SU-DHL-6 (cell line): ENCODE data around the gene PLA2G2C.

Experiments
- H2AFZ ChIP-seq: fragments of 200-600 bp; sonication (generic); 2 replicates; pipeline ENCODE4 v1.6.1; 2014; ENCODE audit warnings: low read depth, mild to moderate bottlenecking, moderate library complexity, mixed read lengths, antibody characterized with exemption, low read length; ENCODE audit not compliant: severe bottlenecking
- H3F3A ChIP-seq: fragments of 200-600 bp; shearing (Covaris generic); 2 replicates; pipeline ENCODE4 v1.6.0; 2016; ENCODE audit warnings: antibody characterized with exemption, mild to moderate bottlenecking; ENCODE audit not compliant: insufficient read depth
- H3K27ac ChIP-seq: fragments of 200-600 bp; sonication (generic); 2 replicates; pipeline ENCODE4 v1.5.1; 2016; ENCODE audit warnings: low read depth, mild to moderate bottlenecking, low read length, moderate library complexity, mixed read lengths
- H3K27me3 ChIP-seq: fragments of 200-600 bp; sonication (generic), shearing (Covaris generic); 2 replicates; pipeline ENCODE4 v1.6.0; 2014; ENCODE audit warnings: mild to moderate bottlenecking, low read length
- H3K36me3 ChIP-seq: fragments of 200-600 bp; sonication (generic); 2 replicates; pipeline ENCODE4 v1.6.1; 2014; ENCODE audit warnings: mild to moderate bottlenecking, low read length, mixed read lengths
- H3K4me2 ChIP-seq: fragments of 300-600, 200-600 bp; shearing (Covaris generic), sonication (generic); 2 replicates; pipeline ENCODE4 v1.6.0; 2014; ENCODE audit warnings: low read length, low read depth, mild to moderate bottlenecking; ENCODE audit not compliant: poor library complexity, severe bottlenecking
- H3K4me3 ChIP-seq: fragments of 200-600 bp; sonication (generic); 2 replicates; pipeline ENCODE4 v1.5.1; 2014; ENCODE audit warnings: antibody characterized with exemption, low read length, mild to moderate bottlenecking, mixed read lengths; ENCODE audit not compliant: insufficient read depth, poor library complexity, severe bottlenecking
- H3K79me2 ChIP-seq: fragments of 200-600 bp; sonication (generic); 2 replicates; pipeline ENCODE4 v1.6.1; 2014; ENCODE audit warnings: mild to moderate bottlenecking, low read length, moderate library complexity; ENCODE audit not compliant: insufficient read depth
- H3K9ac ChIP-seq: fragments of 200-600 bp; sonication (generic); 2 replicates; pipeline ENCODE4 v1.7.0; 2014; ENCODE audit warnings: mild to moderate bottlenecking, low read length
- H3K9me2 ChIP-seq: fragments of 200-600 bp; sonication (generic); replicated peaks from 2 replicates; pipeline ENCODE4 v1.6.1; 2014; ENCODE audit warnings: low read length; ENCODE audit not compliant: insufficient read depth
- H3K9me3 ChIP-seq: fragments of 200-600 bp; sonication (generic); 2 replicates; pipeline ENCODE4 v1.6.1; 2014; ENCODE audit warnings: low read length, mixed read lengths; ENCODE audit not compliant: insufficient read depth
- H4K20me1 ChIP-seq: fragments of 200-600 bp; sonication (generic); 2 replicates; pipeline ENCODE4 v1.6.1; 2014; ENCODE audit warnings: low read depth, mild to moderate bottlenecking, antibody characterized with exemption, low read length, moderate library complexity, mixed read lengths
- EZH2phosphoT487 ChIP-seq: fragments of 200-600 bp; sonication (generic), shearing (Covaris generic); conservative IDR thresholded peaks from 2 replicates; pipeline ENCODE4 v1.6.1; 2018; ENCODE audit warnings: mild to moderate bottlenecking, antibody characterized with exemption, low read length, moderate library complexity, mixed read lengths
- TF ChIP-seq, protein P1 (sequence below): fragments of 200-600 bp; sonication (generic); IDR thresholded peaks from one replicate; pipeline ENCODE4 v1.5.1; 2017; ENCODE audit warnings: antibody characterized with exemption, mild to moderate bottlenecking, low read length, moderate library complexity; ENCODE audit not compliant: insufficient read depth, poor library complexity, severe bottlenecking

Gene PLA2G2C

DNA sequence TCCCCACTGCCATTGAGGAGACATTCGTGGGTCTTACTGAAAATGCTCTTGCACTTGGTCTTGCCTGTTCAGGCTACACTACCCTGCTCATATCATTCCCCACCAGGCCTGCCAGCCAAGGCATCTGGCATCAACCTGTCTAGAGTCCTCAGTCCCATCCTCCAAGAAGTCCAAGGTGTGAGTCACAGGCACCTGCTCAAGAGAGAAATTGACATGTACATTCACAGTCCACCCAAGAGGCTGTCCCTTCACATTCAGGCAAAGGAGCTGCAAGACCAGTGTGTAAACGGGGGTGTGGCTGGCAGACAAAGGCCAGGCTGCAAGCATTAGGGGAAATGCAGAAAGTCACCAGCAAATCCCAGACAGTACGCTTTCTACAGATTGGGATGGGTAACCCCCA is 13.1 kb upstream of the PLA2G2C start:
- Histone ChIP-seq H3K4me3 (no peak overlapping the region), H3K27ac (no peak overlapping the region), H4K20me1 (no peaks in the 10 kb centered on the region), H3K27me3 (no peaks in the 10 kb centered on the region), H3K79me2 (no peaks in the 10 kb centered on the region), H3K4me2 (no peak overlapping the region), H3K9me3 (no peaks in the 10 kb centered on the region), H3K36me3 (no peaks in the 10 kb centered on the region), H3K9me2 (no peaks in the 10 kb centered on the region), H3K9ac (no peak overlapping the region), H2AFZ (no peak overlapping the region), H3F3A (no peaks in the 10 kb centered on the region)
- no peak for TF ChIP-seq EZH2phosphoT487
- TF ChIP-seq, protein P1, sequence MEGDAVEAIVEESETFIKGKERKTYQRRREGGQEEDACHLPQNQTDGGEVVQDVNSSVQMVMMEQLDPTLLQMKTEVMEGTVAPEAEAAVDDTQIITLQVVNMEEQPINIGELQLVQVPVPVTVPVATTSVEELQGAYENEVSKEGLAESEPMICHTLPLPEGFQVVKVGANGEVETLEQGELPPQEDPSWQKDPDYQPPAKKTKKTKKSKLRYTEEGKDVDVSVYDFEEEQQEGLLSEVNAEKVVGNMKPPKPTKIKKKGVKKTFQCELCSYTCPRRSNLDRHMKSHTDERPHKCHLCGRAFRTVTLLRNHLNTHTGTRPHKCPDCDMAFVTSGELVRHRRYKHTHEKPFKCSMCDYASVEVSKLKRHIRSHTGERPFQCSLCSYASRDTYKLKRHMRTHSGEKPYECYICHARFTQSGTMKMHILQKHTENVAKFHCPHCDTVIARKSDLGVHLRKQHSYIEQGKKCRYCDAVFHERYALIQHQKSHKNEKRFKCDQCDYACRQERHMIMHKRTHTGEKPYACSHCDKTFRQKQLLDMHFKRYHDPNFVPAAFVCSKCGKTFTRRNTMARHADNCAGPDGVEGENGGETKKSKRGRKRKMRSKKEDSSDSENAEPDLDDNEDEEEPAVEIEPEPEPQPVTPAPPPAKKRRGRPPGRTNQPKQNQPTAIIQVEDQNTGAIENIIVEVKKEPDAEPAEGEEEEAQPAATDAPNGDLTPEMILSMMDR = no peak

- no peak overlapping the region for H3K9ac ChIP-seq
- H3K27me3 ChIP-seq = no peaks in the 10 kb centered on the region
- H3K36me3 ChIP-seq = no peaks in the 10 kb centered on the region
- H3K9me2 ChIP-seq = no peaks in the 10 kb centered on the region
- H4K20me1 ChIP-seq = no peaks in the 10 kb centered on the region
- TF ChIP-seq, protein P1 = no peak
- TF ChIP-seq EZH2phosphoT487 = no peak
- no peaks in the 10 kb centered on the region for H3K79me2 ChIP-seq
- H3K4me2 ChIP-seq = no peak overlapping the region
- no peaks in the 10 kb centered on the region for H3F3A ChIP-seq
- H3K27ac ChIP-seq = no peak overlapping the region
- no peak overlapping the region for H2AFZ ChIP-seq
- H3K4me3 ChIP-seq = no peak overlapping the region
- no peaks in the 10 kb centered on the region for H3K9me3 ChIP-seq
Observed at GRCh38 chr1:20198918-20199317, 12.6 kb upstream of the PLA2G2C start.

GRCh38 chr1:20198296-20198695 is 12.0 kb upstream of the PLA2G2C start:
- TF ChIP-seq, protein P1 = no peak
- TF ChIP-seq EZH2phosphoT487 = no peak
- Histone ChIP-seq H3K4me3 (no peak overlapping the region), H3K9ac (no peak overlapping the region), H3K9me3 (no peaks in the 10 kb centered on the region), H3K4me2 (no peak overlapping the region), H3F3A (no peaks in the 10 kb centered on the region), H3K79me2 (no peaks in the 10 kb centered on the region), H3K27me3 (no peaks in the 10 kb centered on the region), H4K20me1 (no peaks in the 10 kb centered on the region), H3K9me2 (no peaks in the 10 kb centered on the region), H3K27ac (no peak overlapping the region), H2AFZ (no peak overlapping the region), H3K36me3 (no peaks in the 10 kb centered on the region)

- Histone ChIP-seq H2AFZ (no peak overlapping the region), H3K27me3 (no peaks in the 10 kb centered on the region), H3K27ac (no peak overlapping the region), H3K9me2 (no peaks in the 10 kb centered on the region), H3K9ac (no peak overlapping the region), H3K4me3 (no peak overlapping the region), H3K9me3 (no peaks in the 10 kb centered on the region), H4K20me1 (no peaks in the 10 kb centered on the region), H3K79me2 (no peaks in the 10 kb centered on the region), H3K4me2 (no peak overlapping the region), H3F3A (no peaks in the 10 kb centered on the region), H3K36me3 (no peaks in the 10 kb centered on the region)
- TF ChIP-seq, protein P1 = no peak
- TF ChIP-seq EZH2phosphoT487 = no peak
Observed at GRCh38 chr1:20197329-20197791, 11.0 kb upstream of the PLA2G2C start.
